Adrenal gland (tissue), 12 donors: Measurements from ENCODE around the gene PCYT1B. TPM values are rescaled to one million over a fixed set of nuclear protein-coding genes. Genes with fewer than 3 reads are reported as not detected.
"Not testable (repeated sequence)": the region's sequence is repeated elsewhere in the genome, so short reads cannot be mapped to it uniquely, and the experiment has no call there.

Experiments used
- DNase-seq, 7 donors: peaks; one replicate each; pipeline ENCODE4 v3.0.0-alpha.2; 2019 to 2020
- H3K27ac ChIP-seq, 5 donors: fragments of 200-600 bp; sonication (generic) in 4 of 5; 1 replicate in 3 of 5; 2 replicates in 2 of 5; pipeline versions ENCODE4 v1.5.1 to v1.8.0; 2016 to 2020; ENCODE audit warnings: mild to moderate bottlenecking in 1 of 5
- H3K27me3 ChIP-seq: fragments of 200-600 bp; 2 replicates; pipeline ENCODE4 v1.8.0; 2021
- H3K36me3 ChIP-seq, 2 donors: fragments of 200-600 bp; replicated peaks in 1 of 2; 1 replicate in 1 of 2; 2 replicates in 1 of 2; pipeline versions ENCODE4 v1.5.1 to v1.8.0; 2018 to 2022
- H3K4me1 ChIP-seq, 2 donors: fragments of 200-600 bp; replicated peaks in 1 of 2; 1 replicate in 1 of 2; 2 replicates in 1 of 2; pipeline versions ENCODE4 v1.5.1 to v1.8.0; 2018 to 2021
- H3K4me3 ChIP-seq, 4 donors: fragments of 200-600 bp; sonication (generic) in 3 of 4; one replicate each; pipeline ENCODE4 v1.5.1; 2016 to 2018
- H3K9me3 ChIP-seq, 3 donors: fragments of 200-600 bp; sonication (generic) in 1 of 3; replicated peaks in 1 of 3; 1 replicate in 2 of 3; 2 replicates in 1 of 3; pipeline versions ENCODE4 v1.5.1 to v1.8.0; 2016 to 2021
- CTCF ChIP-seq, 6 experiments: fragments of 450-650 bp in 4 of 6; fragments of 200-600 bp in 2 of 6; sonication (generic) in 1 of 6; IDR thresholded peaks; 1 replicate in 5 of 6; 2 replicates in 1 of 6; pipeline versions ENCODE4 v1.5.1 to v1.8.0; 2016 to 2021; ENCODE audit warnings: antibody characterized with exemption in 6 of 6, mild to moderate bottlenecking in 2 of 6, moderate library complexity in 1 of 6
- POLR2A ChIP-seq, 2 donors: fragments of 450-650 bp; IDR thresholded peaks; one replicate each; pipeline ENCODE4 v1.6.1; 2017; ENCODE audit warnings: antibody characterized with exemption in 2 of 2, mild to moderate bottlenecking in 2 of 2, moderate library complexity in 1 of 2
- WGBS, 4 donors: extraction: QIAGEN DNeasy Blood & Tissue Kit in 2 of 4; methylation state at CpG; one replicate each; pipeline versions ENCODE4 v1.1.5 to v1.1.7; 2013 to 2017; 5-methylcytosine and 5-hydroxymethylcytosine counted together
- intact Hi-C, 2 donors: fragments of 100-400 bp; cut with DNase I; formaldehyde crosslinking; loops; one replicate each; pipeline versions ENCODE4 v1.14.1 to v1.15.0; 2022 to 2023
- polyA plus RNA-seq, 3 donors: library from polyadenylated mRNA; stranded (reverse); fragments of 200-250 nt in 2 of 3; fragments of 350-450 nt in 1 of 3; fragmentation: Illumina TruSeq in 1 of 3; extraction: RNeasy Lipid Tissue Mini Kit (QIAGEN cat#74804) in 1 of 3; gene quantifications; one replicate each; pipeline ENCODE4 v1.2.3, GENCODE V29; 2013 to 2014
- total RNA-seq, 9 donors: library from RNA; depleted of rRNA in 4 of 9; stranded (reverse); fragments of >200 nt in 4 of 9; fragments of 120-200 nt in 1 of 9; fragmentation: NEBNext Ultra II Directional in 1 of 9; extraction: Animal tissue kit (Norgen Biotek cat#: 25700) in 1 of 9; gene quantifications; one replicate each; pipeline versions ENCODE4 v1.1.0 to v1.2.4, GENCODE V29; 2013 to 2023
- donor health status: healthy with polysubstance abuse.
- donor health status: Bipolar disorder and iron deficiency.
- donor health status: DM: yes; HTN: yes; CAD: no.
- donor health status: DM: no; HTN: no; CAD: no.
- donor health status: DM: no; HTN: no; CAD: no.
- donor health status: DM: yes; HTN: yes; CAD: no.

Gene PCYT1B
- total and polyA plus RNA-seq, 12 donors = 0.40 to 12.1 (median 1.4) TPM

DNA sequence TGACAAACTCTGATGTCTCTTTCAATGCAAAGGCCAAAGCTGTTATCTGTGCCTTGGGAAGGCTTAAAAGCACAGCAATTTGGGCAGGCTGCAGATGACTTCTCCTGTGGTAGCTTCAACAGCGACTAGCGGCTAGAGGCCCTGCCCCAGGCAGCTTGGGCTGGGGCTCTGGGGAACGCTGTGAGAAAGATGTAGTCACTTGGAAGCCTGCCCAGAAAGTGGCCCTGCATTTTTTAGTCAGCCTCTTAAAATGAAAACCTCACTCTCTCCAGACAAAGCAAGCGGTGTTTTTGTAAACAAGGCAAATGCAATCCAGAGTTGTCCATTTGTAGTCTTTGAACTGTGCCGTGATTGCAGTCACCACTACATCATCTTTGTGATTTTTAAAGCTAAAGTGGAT lies 27.5 kb downstream of the PCYT1B start:
- Histone ChIP-seq H3K27ac (no peak overlapping the region), H3K4me1 (no peaks in the 10 kb centered on the region), H3K36me3 (no peaks in the 10 kb centered on the region), H3K9me3 (no peaks in the 10 kb centered on the region), H3K27me3 (peaks cover 13% of the 10 kb centered on the region), H3K4me3 (no peak overlapping the region)
- 30 to 47% (median 40%) methylated on average over 3 to 5 of the region's 5 CpGs for WGBS, 4 donors
- TF ChIP-seq POLR2A (IDR thresholded peaks at IDR 0.05) (no peak), CTCF (IDR thresholded peaks at IDR 0.05) (no peak)
- intact Hi-C loops = no loop called here
- peak; percentile 24 to 46 (median 36) for DNase-seq

DNA sequence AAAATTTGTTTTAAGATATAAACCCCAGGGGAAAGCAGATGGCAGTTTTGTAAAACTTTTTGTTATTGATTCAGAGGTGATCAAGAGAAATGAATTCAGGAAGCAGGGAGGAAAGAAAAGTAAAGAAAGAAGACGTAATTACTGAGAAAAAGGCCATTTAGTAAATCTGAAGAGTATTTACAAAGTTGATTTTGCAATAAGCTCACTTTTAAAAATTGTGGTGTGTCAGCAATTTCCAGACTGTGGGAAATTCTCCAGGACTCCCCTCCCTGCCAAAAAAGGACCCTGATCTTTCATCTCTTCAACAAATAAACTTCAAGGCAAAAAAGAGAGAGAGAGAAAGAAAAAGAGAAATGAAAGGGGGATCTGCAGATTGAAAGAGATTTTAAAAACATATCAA lies 36.6 kb downstream of the PCYT1B start:
- Histone ChIP-seq H3K27me3 (peaks cover 13% of the 10 kb centered on the region), H3K36me3 (no peaks in the 10 kb centered on the region), H3K4me3 (no peak overlapping the region), H3K9me3 (no peaks in the 10 kb centered on the region), H3K27ac (no peak overlapping the region), H3K4me1 (no peaks in the 10 kb centered on the region)
- no peak for DNase-seq
- 33 to 38% (median 36%) methylated on average over 1 of the region's 1 CpG for WGBS, 4 donors
- intact Hi-C loops = no loop called here
- TF ChIP-seq CTCF (IDR thresholded peaks at IDR 0.05) (no peak), POLR2A (IDR thresholded peaks at IDR 0.05) (no peak)

DNA sequence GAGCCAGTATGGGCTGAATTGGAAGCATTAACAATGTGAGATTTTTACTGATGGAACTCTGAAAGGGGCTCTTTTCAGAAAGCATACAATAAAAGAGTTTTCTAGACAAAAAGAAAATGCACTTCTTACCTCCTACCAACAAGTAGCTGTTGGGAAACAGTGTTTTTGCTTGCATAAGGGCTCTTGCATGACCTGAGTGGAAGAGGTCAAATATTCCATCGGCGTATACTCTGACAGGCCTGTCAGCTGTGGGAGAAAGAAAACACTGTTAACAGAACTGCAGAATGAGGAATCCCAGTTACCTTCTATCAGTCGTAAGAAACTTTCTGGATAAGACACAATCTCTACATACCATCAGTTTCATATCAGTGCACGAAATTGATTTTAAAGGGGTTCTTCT lies 39.5 kb downstream of the PCYT1B start:
- Histone ChIP-seq H3K36me3 (no peaks in the 10 kb centered on the region), H3K4me3 (no peak overlapping the region), H3K27me3 (peaks cover 17% of the 10 kb centered on the region), H3K9me3 (no peaks in the 10 kb centered on the region), H3K4me1 (no peaks in the 10 kb centered on the region), H3K27ac (no peak overlapping the region)
- WGBS, 4 donors = 56 to 59% (median 58%) methylated on average over 2 to 4 of the region's 4 CpGs
- intact Hi-C loops = no loop called here
- peak in 1 of 7 donors; percentile 1 for DNase-seq
- TF ChIP-seq CTCF (IDR thresholded peaks at IDR 0.05) (no peak), POLR2A (IDR thresholded peaks at IDR 0.05) (no peak)

DNA sequence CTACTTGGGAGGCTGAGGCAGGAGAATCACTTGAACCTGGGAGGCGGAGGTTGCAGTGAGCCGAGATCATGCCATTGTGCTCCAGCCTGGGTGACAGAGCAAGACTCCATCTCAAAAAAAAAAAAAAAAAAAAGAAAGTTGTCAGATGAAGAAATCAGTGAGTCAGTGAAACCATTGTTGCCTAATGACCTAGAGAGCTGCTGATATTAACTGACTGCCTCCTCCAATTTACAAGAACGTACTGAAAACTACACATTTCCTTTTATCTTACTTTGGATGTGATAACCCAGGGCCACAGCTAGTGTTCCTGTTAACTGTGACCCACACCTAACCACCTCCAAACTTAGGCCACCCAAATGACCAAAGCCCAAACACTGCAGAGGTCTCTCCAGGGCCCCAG lies 41.2 kb downstream of the PCYT1B start:
- H3K9me3 ChIP-seq, H3K27ac ChIP-seq, H3K4me3 ChIP-seq, intact Hi-C loops, DNase-seq, H3K27me3 ChIP-seq, H3K36me3 ChIP-seq, H3K4me1 ChIP-seq: not testable (repeated sequence)
- WGBS, 4 donors = 65 to 83% (median 72%) methylated on average over 2 to 3 of the region's 3 CpGs

GRCh38 chrX:24603191-24603590 lies 44.0 kb downstream of the PCYT1B start:
- no peak overlapping the region for H3K27ac ChIP-seq
- no peaks in the 10 kb centered on the region for H3K36me3 ChIP-seq
- peaks cover 12% of the 10 kb centered on the region for H3K27me3 ChIP-seq
- intact Hi-C loops = no loop called here
- no peak for TF ChIP-seq POLR2A (IDR thresholded peaks at IDR 0.05)
- no peak for TF ChIP-seq CTCF (IDR thresholded peaks at IDR 0.05)
- H3K4me3 ChIP-seq = no peak overlapping the region
- H3K4me1 ChIP-seq = no peaks in the 10 kb centered on the region
- DNase-seq = no peak
- H3K9me3 ChIP-seq = no peaks in the 10 kb centered on the region
- 53 to 100% (median 80%) methylated on average over 1 of the region's 1 CpG for WGBS, 4 donors
